Lower lobe of right lung (tissue), 2 donors: ENCODE data around the gene DTWD2. TPM values are rescaled to one million over a fixed set of nuclear protein-coding genes. Genes with fewer than 3 reads are reported as not detected.
"Not testable (repeated sequence)": the region's sequence is repeated elsewhere in the genome, so short reads cannot be mapped to it uniquely, and the experiment has no call there.

Experiments
- ATAC-seq, 2 donors: fragments of 200-7000 bp; cut with Tn5 transposase; one replicate each; pipeline ENCODE4 v1.9.1; 2020 to 2022; ENCODE audit warnings: mild to moderate bottlenecking in 2 of 2, moderate library complexity in 2 of 2
- DNase-seq: peaks from one replicate; pipeline ENCODE4 v3.0.0-alpha.2; 2020
- H3K27ac ChIP-seq: fragments of 200-600 bp; one replicate; pipeline ENCODE4 v1.8.0; 2022
- H3K27me3 ChIP-seq: fragments of 200-600 bp; one replicate; pipeline ENCODE4 v1.8.0; 2022; ENCODE audit warnings: low read depth
- H3K36me3 ChIP-seq: fragments of 200-600 bp; one replicate; pipeline ENCODE4 v1.8.0; 2022; ENCODE audit warnings: mild to moderate bottlenecking
- H3K4me1 ChIP-seq: fragments of 200-600 bp; one replicate; pipeline ENCODE4 v1.8.0; 2022
- H3K4me3 ChIP-seq: fragments of 200-600 bp; one replicate; pipeline ENCODE4 v1.8.0; 2022; ENCODE audit warnings: mild to moderate bottlenecking
- H3K9me3 ChIP-seq: fragments of 200-600 bp; one replicate; pipeline ENCODE4 v1.8.0; 2022
- CTCF ChIP-seq: fragments of 200-600 bp; IDR thresholded peaks from one replicate; pipeline ENCODE4 v1.8.0; 2022; ENCODE audit warnings: antibody characterized with exemption, mild to moderate bottlenecking
- intact Hi-C: fragments of 100-400 bp; cut with DNase I; formaldehyde crosslinking; loops from one replicate; pipeline ENCODE4 v1.11.0; 2022
- total RNA-seq: library from RNA; stranded (reverse); fragmentation: NEBNext Ultra II Directional; extraction: Animal tissue kit (Norgen Biotek cat#: 25700); gene quantifications from one replicate; pipeline ENCODE4 v1.2.1, GENCODE V29; 2021
- donor health status: DM: no; HTN: yes; CAD: no; lungs with severe emphysema.

Gene DTWD2
- total RNA-seq, 1 donor from 2014 or later = 9.0 TPM

- no peak for ATAC-seq
- Histone ChIP-seq H3K4me3 (no peak overlapping the region), H3K36me3 (no peaks in the 10 kb centered on the region), H3K9me3 (no peaks in the 10 kb centered on the region), H3K27ac (no peak overlapping the region), H3K27me3 (no peaks in the 10 kb centered on the region), H3K4me1 (no peaks in the 10 kb centered on the region)
- no peak for TF ChIP-seq CTCF
- intact Hi-C loops = no loop called here
- no peak for DNase-seq
These were observed 21.3 kb downstream of the DTWD2 start for GRCh38 chr5:118967059-118967508.

- Histone ChIP-seq H3K4me3 (no peak overlapping the region), H3K4me1 (no peaks in the 10 kb centered on the region), H3K36me3 (no peaks in the 10 kb centered on the region), H3K27ac (no peak overlapping the region), H3K27me3 (no peaks in the 10 kb centered on the region), H3K9me3 (no peaks in the 10 kb centered on the region)
- DNase-seq (no peak), ATAC-seq (no peak)
- TF ChIP-seq CTCF = no peak
- intact Hi-C loops = no loop called here
These were observed 22.5 kb downstream of the DTWD2 start for GRCh38 chr5:118965890-118966289.

- H3K4me3 ChIP-seq, ATAC-seq, H3K4me1 ChIP-seq, H3K9me3 ChIP-seq, H3K36me3 ChIP-seq, DNase-seq, H3K27me3 ChIP-seq, intact Hi-C loops, H3K27ac ChIP-seq: not testable (repeated sequence)
These were observed 23.4 kb downstream of the DTWD2 start for GRCh38 chr5:118964970-118965369.

GRCh38 chr5:118964388-118964787 lies 24.0 kb downstream of the DTWD2 start:
- H3K27ac ChIP-seq, intact Hi-C loops, H3K4me1 ChIP-seq, H3K36me3 ChIP-seq, ATAC-seq, H3K9me3 ChIP-seq, DNase-seq, H3K4me3 ChIP-seq, H3K27me3 ChIP-seq: not testable (repeated sequence)

GRCh38 chr5:118963169-118963568 lies 25.2 kb downstream of the DTWD2 start:
- Histone ChIP-seq H3K27ac (no peak overlapping the region), H3K27me3 (no peaks in the 10 kb centered on the region), H3K36me3 (no peaks in the 10 kb centered on the region), H3K9me3 (no peaks in the 10 kb centered on the region), H3K4me1 (no peaks in the 10 kb centered on the region), H3K4me3 (no peak overlapping the region)
- intact Hi-C loops = no loop called here
- ATAC-seq (no peak), DNase-seq (no peak)
- no peak for TF ChIP-seq CTCF

- intact Hi-C loops = no loop called here
- no peaks in the 10 kb centered on the region for H3K4me1 ChIP-seq
- H3K9me3 ChIP-seq = no peaks in the 10 kb centered on the region
- ATAC-seq (no peak), DNase-seq (no peak)
- no peak overlapping the region for H3K4me3 ChIP-seq
- TF ChIP-seq CTCF = no peak
- no peak overlapping the region for H3K27ac ChIP-seq
- no peaks in the 10 kb centered on the region for H3K36me3 ChIP-seq
- no peaks in the 10 kb centered on the region for H3K27me3 ChIP-seq
These were observed 27.8 kb downstream of the DTWD2 start for GRCh38 chr5:118960557-118960956.

- Histone ChIP-seq H3K36me3 (no peaks in the 10 kb centered on the region), H3K4me3 (no peak overlapping the region), H3K4me1 (no peaks in the 10 kb centered on the region), H3K27me3 (no peaks in the 10 kb centered on the region), H3K27ac (no peak overlapping the region), H3K9me3 (no peaks in the 10 kb centered on the region)
- intact Hi-C loops = no loop called here
- ATAC-seq = no peak
- no peak for DNase-seq
- peak; percentile 23 for TF ChIP-seq CTCF
These were observed 31.6 kb downstream of the DTWD2 start for GRCh38 chr5:118956727-118957126.
